ENCODE measurements around the gene RGS5. TPM values are rescaled to one million over a fixed set of nuclear protein-coding genes. Genes with fewer than 3 reads are reported as not detected.

Gene RGS5
- total RNA-seq, 1 experiment from 2014 or later = 4.7 TPM

DNA sequence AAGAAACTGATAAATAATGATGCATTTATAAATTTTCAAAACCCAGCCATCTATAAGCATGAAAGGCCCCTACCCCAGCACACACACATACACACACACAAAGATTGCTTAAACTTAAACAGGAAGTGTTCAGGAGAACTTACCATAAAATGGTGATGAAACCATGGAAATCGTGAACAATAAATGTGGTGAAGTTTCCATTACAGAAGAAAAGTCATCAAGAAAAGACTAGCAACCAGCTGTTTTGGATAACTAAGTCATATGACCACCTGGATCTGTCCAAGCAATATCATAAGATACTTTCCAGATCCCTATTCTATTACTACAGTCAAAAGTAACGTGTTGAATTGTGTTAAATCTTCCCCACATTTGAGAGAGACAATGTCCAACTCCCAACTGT, 24.1 kb downstream of the RGS5 start:
- no TSS peak for BruUV-seq (replicated peaks)
- CTCF ChIA-PET = no interaction called here
- H3K27ac ChIP-seq (ENCODE audit: low read depth, low read length, poor library complexity, severe bottlenecking) = peak overlapping the region; percentile 31

DNA sequence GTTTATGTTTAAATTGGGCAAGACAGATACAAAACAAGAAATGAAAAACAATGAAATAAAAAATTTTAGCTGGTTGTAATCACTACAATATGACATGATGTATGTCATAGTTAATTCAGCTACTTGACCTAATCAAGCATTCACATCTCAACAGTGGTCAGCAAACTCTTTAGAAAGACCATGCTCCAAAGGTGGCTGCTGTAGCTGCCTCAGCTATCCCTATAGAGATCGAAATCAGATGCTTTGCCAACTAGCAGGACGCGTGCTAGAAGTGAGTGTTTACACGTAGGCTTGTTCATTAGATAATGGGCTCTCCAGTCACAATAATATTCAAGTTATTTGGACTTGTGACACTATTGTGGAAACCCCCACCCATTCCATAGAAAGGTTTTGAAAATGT, 25.9 kb downstream of the RGS5 start:
- DNase-seq (ENCODE audit: low spot score) = no peak
- Histone ChIP-seq H3K4me1 (ENCODE audit: insufficient read depth, low read length, poor library complexity, severe bottlenecking) (peaks cover 52% of the 10 kb centered on the region), H3K27ac (ENCODE audit: low read depth, low read length, poor library complexity, severe bottlenecking) (no peak overlapping the region), H3K36me3 (ENCODE audit: insufficient read depth, low read length, poor library complexity, severe bottlenecking) (no peaks in the 10 kb centered on the region), H3K4me3 (ENCODE audit: low read depth, low read length, poor library complexity, severe bottlenecking) (no peak overlapping the region), H3K9me3 (ENCODE audit: low read depth, low read length, poor library complexity, severe bottlenecking) (no peaks in the 10 kb centered on the region), H3K27me3 (replicated peaks; ENCODE audit: insufficient read depth, low read depth, low read length, poor library complexity) (no peaks in the 10 kb centered on the region)
- intact Hi-C loops (cut with micrococcal nuclease; ENCODE audit: unreplicated experiment) = no loop called here
- ChIA-PET POLR2A (ENCODE audit: low non-redundant PET) (no interaction called here), CTCF (interaction anchor here (1.2 kb wide), 1 partner anchor 299 kb away, joined by 4 read pairs; no protein-coding TSS in a partner anchor)
- BruUV-seq (replicated peaks) = no TSS peak
- TF ChIP-seq, protein P1, sequence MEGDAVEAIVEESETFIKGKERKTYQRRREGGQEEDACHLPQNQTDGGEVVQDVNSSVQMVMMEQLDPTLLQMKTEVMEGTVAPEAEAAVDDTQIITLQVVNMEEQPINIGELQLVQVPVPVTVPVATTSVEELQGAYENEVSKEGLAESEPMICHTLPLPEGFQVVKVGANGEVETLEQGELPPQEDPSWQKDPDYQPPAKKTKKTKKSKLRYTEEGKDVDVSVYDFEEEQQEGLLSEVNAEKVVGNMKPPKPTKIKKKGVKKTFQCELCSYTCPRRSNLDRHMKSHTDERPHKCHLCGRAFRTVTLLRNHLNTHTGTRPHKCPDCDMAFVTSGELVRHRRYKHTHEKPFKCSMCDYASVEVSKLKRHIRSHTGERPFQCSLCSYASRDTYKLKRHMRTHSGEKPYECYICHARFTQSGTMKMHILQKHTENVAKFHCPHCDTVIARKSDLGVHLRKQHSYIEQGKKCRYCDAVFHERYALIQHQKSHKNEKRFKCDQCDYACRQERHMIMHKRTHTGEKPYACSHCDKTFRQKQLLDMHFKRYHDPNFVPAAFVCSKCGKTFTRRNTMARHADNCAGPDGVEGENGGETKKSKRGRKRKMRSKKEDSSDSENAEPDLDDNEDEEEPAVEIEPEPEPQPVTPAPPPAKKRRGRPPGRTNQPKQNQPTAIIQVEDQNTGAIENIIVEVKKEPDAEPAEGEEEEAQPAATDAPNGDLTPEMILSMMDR (conservative IDR thresholded peaks at IDR 0.05; ENCODE audit: low read depth, low read length) = no peak
- no peak for TF ChIP-seq EZH2 (IDR thresholded peaks at IDR 0.05; ENCODE audit: borderline replicate concordance, low read depth, low read length, poor library complexity, severe bottlenecking)

More for the DNA sequence above, 24.1 kb downstream of the RGS5 start:
- no peaks in the 10 kb centered on the region for H3K9me3 ChIP-seq (ENCODE audit: low read depth, low read length, poor library complexity, severe bottlenecking)
- POLR2A ChIA-PET (ENCODE audit: low non-redundant PET) = no interaction called here
- DNase-seq (ENCODE audit: low spot score) = peak; percentile 54
- H3K4me1 ChIP-seq (ENCODE audit: insufficient read depth, low read length, poor library complexity, severe bottlenecking) = peaks cover 34% of the 10 kb centered on the region
- no peak overlapping the region for H3K4me3 ChIP-seq (ENCODE audit: low read depth, low read length, poor library complexity, severe bottlenecking)
- TF ChIP-seq EZH2 (IDR thresholded peaks at IDR 0.05; ENCODE audit: borderline replicate concordance, low read depth, low read length, poor library complexity, severe bottlenecking) = no peak
- H3K27me3 ChIP-seq (replicated peaks; ENCODE audit: insufficient read depth, low read depth, low read length, poor library complexity) = no peaks in the 10 kb centered on the region
- H3K36me3 ChIP-seq (ENCODE audit: insufficient read depth, low read length, poor library complexity, severe bottlenecking) = no peaks in the 10 kb centered on the region
- intact Hi-C loops (cut with micrococcal nuclease; ENCODE audit: unreplicated experiment) = no loop called here

DNA sequence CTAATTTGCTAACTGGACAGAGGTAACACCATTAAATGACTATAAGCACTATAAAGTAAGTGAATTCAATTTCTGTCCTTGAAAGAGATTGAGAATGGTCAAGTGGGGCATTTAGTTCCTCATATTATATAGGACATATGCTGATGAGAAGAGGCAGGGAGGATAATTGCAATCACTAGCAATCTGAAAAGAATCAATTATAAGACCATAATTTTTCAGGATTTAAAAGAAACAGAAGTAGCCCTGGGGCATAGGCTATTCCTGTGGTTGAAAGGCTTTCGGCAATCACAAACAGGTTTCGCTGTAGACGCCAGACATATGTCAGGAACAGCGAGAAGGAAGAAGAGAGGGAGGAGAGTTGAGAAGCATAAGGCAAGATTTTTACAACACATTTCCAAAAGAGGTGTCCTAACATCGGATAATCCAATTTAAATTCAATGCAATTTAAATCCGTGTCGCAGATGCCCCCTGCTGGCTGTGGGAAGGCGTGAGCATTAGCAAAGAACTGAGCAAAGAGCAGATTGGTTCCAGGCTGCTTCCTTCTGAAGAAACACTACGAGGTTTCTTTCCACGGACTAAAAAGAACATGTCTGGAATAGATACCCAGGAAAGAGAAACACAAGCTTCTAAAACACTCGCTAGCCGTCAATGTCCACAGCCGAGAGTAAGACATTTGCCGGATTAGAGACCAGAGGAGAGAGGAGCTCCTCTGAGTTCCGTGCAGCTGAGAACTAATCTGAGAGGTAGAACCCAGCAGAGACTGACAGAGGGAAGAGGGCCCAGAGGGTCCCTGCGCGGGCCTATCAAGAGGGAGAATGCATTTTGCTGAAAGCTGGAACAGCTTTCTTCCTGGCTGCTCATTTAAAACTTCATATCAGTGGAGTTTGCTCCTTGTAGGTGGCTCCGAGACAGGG, 27.9 kb downstream of the RGS5 start:
- intact Hi-C loops (cut with micrococcal nuclease; ENCODE audit: unreplicated experiment) = loop anchor here (1.0 to 5.0 kb wide), 5 partner anchors 67 to 328 kb away; no protein-coding TSS in a partner anchor
- peaks cover 72% of the 10 kb centered on the region for H3K4me1 ChIP-seq (ENCODE audit: insufficient read depth, low read length, poor library complexity, severe bottlenecking)
- no peak for TF ChIP-seq EZH2 (IDR thresholded peaks at IDR 0.05; ENCODE audit: borderline replicate concordance, low read depth, low read length, poor library complexity, severe bottlenecking)
- TF ChIP-seq, protein P1 (conservative IDR thresholded peaks at IDR 0.05; ENCODE audit: low read depth, low read length) = peak; percentile 94
- peak; percentile 94 for DNase-seq (ENCODE audit: low spot score)
- no TSS peak for BruUV-seq (replicated peaks)
- H3K27ac ChIP-seq (ENCODE audit: low read depth, low read length, poor library complexity, severe bottlenecking) = peak overlapping the region; percentile 80
- H3K9me3 ChIP-seq (ENCODE audit: low read depth, low read length, poor library complexity, severe bottlenecking) = no peaks in the 10 kb centered on the region
- no peaks in the 10 kb centered on the region for H3K36me3 ChIP-seq (ENCODE audit: insufficient read depth, low read length, poor library complexity, severe bottlenecking)
- ChIA-PET POLR2A (ENCODE audit: low non-redundant PET) (no interaction called here), CTCF (interaction anchor here (0.6 to 2.0 kb wide), 5 partner anchors 65 to 326 kb away, joined by 3 to 9 read pairs (median 4); partner anchors contain the start of gene RGS4)
- H3K4me3 ChIP-seq (ENCODE audit: low read depth, low read length, poor library complexity, severe bottlenecking) = peak overlapping the region; percentile 13
- no peaks in the 10 kb centered on the region for H3K27me3 ChIP-seq (replicated peaks; ENCODE audit: insufficient read depth, low read depth, low read length, poor library complexity)
